Measurements from ENCODE around the gene GPX7. TPM values are rescaled to one million over a fixed set of nuclear protein-coding genes. Genes with fewer than 3 reads are reported as not detected.

GPX7 gene
- total RNA-seq, 1 donor from 2014 or later: 26.7 TPM

GRCh38 chr1:52628614-52629324 is 26.6 kb downstream of the GPX7 start:
- intact Hi-C loops (cut with micrococcal nuclease): no loop called here

- intact Hi-C loops (cut with micrococcal nuclease): no loop called here
Measured at GRCh38 chr1:52629325-52629643, 27.1 kb downstream of the GPX7 start.

- intact Hi-C loops (cut with micrococcal nuclease): no loop called here
Measured at GRCh38 chr1:52629667-52630066, 27.5 kb downstream of the GPX7 start.

GRCh38 chr1:52631759-52632331 is 29.7 kb downstream of the GPX7 start:
- intact Hi-C loops (cut with micrococcal nuclease): no loop called here

GRCh38 chr1:52632732-52633290 is 30.6 kb downstream of the GPX7 start, which contains the start of gene SHISAL2A:
TSS of gene SHISAL2A (plus strand) at chr1:52633168. CDS start at chr1:52633494, 326 bp downstream.
- intact Hi-C loops (cut with micrococcal nuclease): no loop called here

GRCh38 chr1:52633291-52633754 is 31.2 kb downstream of the GPX7 start:
- intact Hi-C loops (cut with micrococcal nuclease): no loop called here

GRCh38 chr1:52634111-52634510 is 31.9 kb downstream of the GPX7 start:
- intact Hi-C loops (cut with micrococcal nuclease): no loop called here

- intact Hi-C loops (cut with micrococcal nuclease): loop anchor here (5.0 kb wide), 1 partner anchor 52 kb away; no protein-coding TSS in a partner anchor
Measured at GRCh38 chr1:52635321-52636089, 33.3 kb downstream of the GPX7 start.

GRCh38 chr1:52636721-52637695 is 34.8 kb downstream of the GPX7 start:
- intact Hi-C loops (cut with micrococcal nuclease): loop anchor here (1.0 to 5.0 kb wide), 5 partner anchors 35 to 271 kb away; partner anchors contain the start of genes CC2D1B, GPX7, ORC1 and PRPF38A

GRCh38 chr1:52637946-52638345 is 35.8 kb downstream of the GPX7 start:
- intact Hi-C loops (cut with micrococcal nuclease): loop anchor here (1.0 to 5.0 kb wide), 5 partner anchors 36 to 272 kb away; partner anchors contain the start of genes CC2D1B, GPX7, ORC1 and PRPF38A

GRCh38 chr1:52640697-52641096 is 38.5 kb downstream of the GPX7 start:
- intact Hi-C loops (cut with micrococcal nuclease): no loop called here

GRCh38 chr1:52641307-52641706 is 39.1 kb downstream of the GPX7 start:
- intact Hi-C loops (cut with micrococcal nuclease): no loop called here

GRCh38 chr1:52645261-52645660 is 43.1 kb downstream of the GPX7 start:
- intact Hi-C loops (cut with micrococcal nuclease): no loop called here

- intact Hi-C loops (cut with micrococcal nuclease): no loop called here
Measured at GRCh38 chr1:52651904-52652303, 49.7 kb downstream of the GPX7 start.

- intact Hi-C loops (cut with micrococcal nuclease): no loop called here
Measured at GRCh38 chr1:52653207-52653849, 51.2 kb downstream of the GPX7 start.

- intact Hi-C loops (cut with micrococcal nuclease): no loop called here
Measured at GRCh38 chr1:52654063-52654462, 51.9 kb downstream of the GPX7 start.

- intact Hi-C loops (cut with micrococcal nuclease): no loop called here
Measured at GRCh38 chr1:52657702-52658101, 55.5 kb downstream of the GPX7 start.
